ENCODE measurements around the gene SAMD7. TPM values are rescaled to one million over a fixed set of nuclear protein-coding genes. Genes with fewer than 3 reads are reported as not detected.

The SAMD7 gene
- total RNA-seq (not detected), polyA plus RNA-seq (not detected), total RNA-seq (not detected)

GRCh38 chr3:169911272-169911671, at the start of gene SAMD7:
Gene SAMD7, plus strand, starts transcription at chr3:169911572. Its CDS starts 7,927 bp downstream, at chr3:169919499.
- Histone ChIP-seq H3K9me3 (ENCODE audit: control insufficient read depth in 2 of 3, low read length in 3 of 3) (no peaks in the 10 kb centered on the region), H3K27me3 (ENCODE audit: control insufficient read depth in 2 of 2, insufficient read depth in 2 of 2, low read length in 2 of 2) (no peaks in the 10 kb centered on the region), H3K27ac (ENCODE audit: low read depth, low read length) (no peak within 1 kb of the TSS), H3K4me3 (ENCODE audit: low read length) (no peak within 1 kb of the TSS), H3K4me1 (ENCODE audit: control insufficient read depth in 2 of 2, insufficient read depth in 2 of 2, low read length in 2 of 2) (no peaks in the 10 kb centered on the region), H3K36me3 (ENCODE audit: control insufficient read depth in 2 of 3, insufficient read depth in 3 of 3, low read length in 3 of 3) (no peaks in the 10 kb centered on the region)
- Mint-ChIP-seq H3K27ac (no peak within 1 kb of the TSS), H3K4me1 (peaks cover 0 to 8% (median 0%) of the 10 kb centered on the region in 7 donors), H3K36me3 (no peaks in the 10 kb centered on the region), H3K27me3 (peaks cover 0 to 7% (median 0%) of the 10 kb centered on the region in 5 donors), H3K4me3 (no peak within 1 kb of the TSS), H3K9me3 (no peaks in the 10 kb centered on the region)
- ATAC-seq = no peak
- ChIA-PET POLR2A (no interaction called here), CTCF (interaction anchor here (0.8 kb wide), 1 partner anchor 43 kb away, joined by 3 read pairs; no protein-coding TSS in a partner anchor)
- no peak for DNase-seq
- intact Hi-C loops (cut with micrococcal nuclease) = no loop called here

- Histone ChIP-seq H3K9me3 (ENCODE audit: control insufficient read depth in 2 of 3, low read length in 3 of 3) (no peaks in the 10 kb centered on the region), H3K27ac (ENCODE audit: low read depth, low read length) (no peak overlapping the region), H3K27me3 (ENCODE audit: control insufficient read depth in 2 of 2, insufficient read depth in 2 of 2, low read length in 2 of 2) (no peaks in the 10 kb centered on the region), H3K4me1 (ENCODE audit: control insufficient read depth in 2 of 2, insufficient read depth in 2 of 2, low read length in 2 of 2) (peaks cover 6 to 22% of the 10 kb centered on the region in 2 donors), H3K36me3 (ENCODE audit: control insufficient read depth in 2 of 3, insufficient read depth in 3 of 3, low read length in 3 of 3) (no peaks in the 10 kb centered on the region), H3K4me3 (ENCODE audit: low read length) (no peak overlapping the region)
- Mint-ChIP-seq H3K27ac (peak overlapping the region in 1 of 9 donors; percentile 8), H3K27me3 (peaks cover 0 to 26% (median 7%) of the 10 kb centered on the region in 5 donors), H3K4me3 (no peak overlapping the region), H3K4me1 (peaks cover 19 to 37% (median 26%) of the 10 kb centered on the region in 7 donors), H3K9me3 (no peaks in the 10 kb centered on the region), H3K36me3 (peaks cover 0 to 1% (median 0%) of the 10 kb centered on the region in 5 donors)
- DNase-seq (no peak), ATAC-seq (no peak)
- ChIA-PET POLR2A (interaction anchor here (0.7 kb wide), 1 partner anchor 121 kb away, joined by 3 read pairs; no protein-coding TSS in a partner anchor), CTCF (interaction anchor here (0.8 to 1.8 kb wide), 8 partner anchors 10 to 192 kb away, joined by 3 to 12 read pairs (median 6); no protein-coding TSS in a partner anchor)
- intact Hi-C loops (cut with micrococcal nuclease) = loop anchor here (2.0 to 10.0 kb wide), 8 partner anchors 50 to 950 kb away; partner anchors contain the start of genes CLDN11 (in 1 of the 2), GPR160 (in 1 of the 2), LRRC34 (in 1 of the 2) and LRRIQ4 (in 1 of the 2)
Observed at GRCh38 chr3:169861871-169862270, 49.5 kb upstream of the SAMD7 start.

GRCh38 chr3:169863458-169863899, 47.9 kb upstream of the SAMD7 start:
- Histone ChIP-seq H3K27ac (ENCODE audit: low read depth, low read length) (no peak overlapping the region), H3K27me3 (ENCODE audit: control insufficient read depth in 2 of 2, insufficient read depth in 2 of 2, low read length in 2 of 2) (no peaks in the 10 kb centered on the region), H3K4me1 (ENCODE audit: control insufficient read depth in 2 of 2, insufficient read depth in 2 of 2, low read length in 2 of 2) (peaks cover 6 to 22% of the 10 kb centered on the region in 2 donors), H3K9me3 (ENCODE audit: control insufficient read depth in 2 of 3, low read length in 3 of 3) (no peaks in the 10 kb centered on the region), H3K4me3 (ENCODE audit: low read length) (no peak overlapping the region), H3K36me3 (ENCODE audit: control insufficient read depth in 2 of 3, insufficient read depth in 3 of 3, low read length in 3 of 3) (no peaks in the 10 kb centered on the region)
- Mint-ChIP-seq H3K4me3 (peak overlapping the region in 4 of 10 donors; percentile 3 to 58 (median 38)), H3K36me3 (peaks cover 0 to 1% (median 0%) of the 10 kb centered on the region in 5 donors), H3K27ac (peak overlapping the region in 6 of 9 donors; percentile 42 to 98 (median 52)), H3K4me1 (peaks cover 19 to 38% (median 27%) of the 10 kb centered on the region in 7 donors), H3K27me3 (peaks cover 0 to 14% (median 0%) of the 10 kb centered on the region in 5 donors), H3K9me3 (no peaks in the 10 kb centered on the region)
- POLR2A ChIA-PET = interaction anchor here (0.6 to 5.9 kb wide), 4 partner anchors 103 to 572 kb away, joined by 3 to 55 read pairs (median 3); partner anchors contain the start of gene SEC62
- peak; percentile 29 to 77 (median 67) for DNase-seq
- intact Hi-C loops (cut with micrococcal nuclease) = loop anchor here (1.0 to 10.0 kb wide), 16 partner anchors 51 to 949 kb away; partner anchors contain the start of genes SEC62 (in 2 of the 2), CLDN11 (in 1 of the 2), GPR160 (in 1 of the 2) and LRRC34 (in 1 of the 2)
- ATAC-seq = peak; percentile 87
- CTCF ChIA-PET = interaction anchor here (0.7 to 2.9 kb wide), 17 partner anchors 12 to 592 kb away, joined by 3 to 16 read pairs (median 4); partner anchors contain the start of gene SEC62

- H3K4me1 Mint-ChIP-seq = peaks cover 19 to 42% (median 27%) of the 10 kb centered on the region in 7 donors
- H3K4me3 Mint-ChIP-seq = peak overlapping the region in 4 of 10 donors; percentile 0 to 58 (median 44)
- CTCF ChIA-PET = interaction anchor here (0.6 to 2.9 kb wide), 14 partner anchors 11 to 566 kb away, joined by 3 to 16 read pairs (median 3); partner anchors contain the start of gene SEC62
- H3K27me3 ChIP-seq (ENCODE audit: control insufficient read depth in 2 of 2, insufficient read depth in 2 of 2, low read length in 2 of 2) = no peaks in the 10 kb centered on the region
- H3K27me3 Mint-ChIP-seq = peaks cover 0 to 11% (median 0%) of the 10 kb centered on the region in 5 donors
- H3K36me3 ChIP-seq (ENCODE audit: control insufficient read depth in 2 of 3, insufficient read depth in 3 of 3, low read length in 3 of 3) = no peaks in the 10 kb centered on the region
- POLR2A ChIA-PET = interaction anchor here (0.7 to 5.9 kb wide), 6 partner anchors 102 to 571 kb away, joined by 3 to 55 read pairs (median 3); partner anchors contain the start of gene SEC62
- H3K4me1 ChIP-seq (ENCODE audit: control insufficient read depth in 2 of 2, insufficient read depth in 2 of 2, low read length in 2 of 2) = peaks cover 6 to 22% of the 10 kb centered on the region in 2 donors
- peaks cover 0 to 1% (median 0%) of the 10 kb centered on the region in 5 donors for H3K36me3 Mint-ChIP-seq
- H3K9me3 Mint-ChIP-seq = no peaks in the 10 kb centered on the region
- peak overlapping the region in 4 of 9 donors; percentile 67 to 98 (median 90) for H3K27ac Mint-ChIP-seq
- intact Hi-C loops (cut with micrococcal nuclease) = loop anchor here (5.0 to 10.0 kb wide), 6 partner anchors 52 to 948 kb away; partner anchors contain the start of genes CLDN11 (in 1 of the 2), GPR160 (in 1 of the 2), LRRC34 (in 1 of the 2) and LRRIQ4 (in 1 of the 2)
- no peak overlapping the region for H3K27ac ChIP-seq (ENCODE audit: low read depth, low read length)
- no peak for DNase-seq
- no peak for ATAC-seq
- no peaks in the 10 kb centered on the region for H3K9me3 ChIP-seq (ENCODE audit: control insufficient read depth in 2 of 3, low read length in 3 of 3)
- H3K4me3 ChIP-seq (ENCODE audit: low read length) = no peak overlapping the region
Observed at GRCh38 chr3:169864270-169864669, 47.1 kb upstream of the SAMD7 start.

- Mint-ChIP-seq H3K9me3 (peaks cover 0 to under 1% (median 0%) of the 10 kb centered on the region in 11 donors), H3K27me3 (peaks cover 0 to 9% (median 0%) of the 10 kb centered on the region in 5 donors), H3K36me3 (peaks cover 0 to 1% (median 0%) of the 10 kb centered on the region in 5 donors), H3K27ac (peak overlapping the region; percentile 19 to 99 (median 96)), H3K4me3 (peak overlapping the region in 9 of 10 donors; percentile 63 to 83 (median 76)), H3K4me1 (peaks cover 23 to 50% (median 34%) of the 10 kb centered on the region in 7 donors)
- H3K27me3 ChIP-seq (ENCODE audit: control insufficient read depth in 2 of 2, insufficient read depth in 2 of 2, low read length in 2 of 2) = no peaks in the 10 kb centered on the region
- H3K36me3 ChIP-seq (ENCODE audit: control insufficient read depth in 2 of 3, insufficient read depth in 3 of 3, low read length in 3 of 3) = no peaks in the 10 kb centered on the region
- H3K4me1 ChIP-seq (ENCODE audit: control insufficient read depth in 2 of 2, insufficient read depth in 2 of 2, low read length in 2 of 2) = peaks cover 6 to 22% of the 10 kb centered on the region in 2 donors
- DNase-seq = peak in 7 of 9 donors; percentile 15 to 58 (median 53)
- H3K9me3 ChIP-seq (ENCODE audit: control insufficient read depth in 2 of 3, low read length in 3 of 3) = no peaks in the 10 kb centered on the region
- ChIA-PET POLR2A (interaction anchor here (0.6 to 5.9 kb wide), 14 partner anchors 12 to 1003 kb away, joined by 3 to 55 read pairs (median 3); partner anchors contain the start of gene SEC62), CTCF (interaction anchor here (0.6 to 1.9 kb wide), 11 partner anchors 10 to 492 kb away, joined by 3 to 7 read pairs (median 3); no protein-coding TSS in a partner anchor)
- intact Hi-C loops (cut with micrococcal nuclease) = loop anchor here (1.0 to 10.0 kb wide), 4 partner anchors 92 to 1042 kb away; partner anchors contain the start of genes CLDN11 (in 1 of the 2), EIF5A2 (in 1 of the 2) and MYNN (in 1 of the 2)
- ATAC-seq = peak; percentile 74
- H3K4me3 ChIP-seq (ENCODE audit: low read length) = peak overlapping the region; percentile 2
- H3K27ac ChIP-seq (ENCODE audit: low read depth, low read length) = peak overlapping the region; percentile 45
Observed at GRCh38 chr3:169865176-169865767, 46.1 kb upstream of the SAMD7 start.

Data from naive thymus-derived CD4-positive, alpha-beta T cell (primary cell).